GM19455 (cell line): ENCODE measurements around the gene ZNF827.
A peak's percentile ranks its signal among the peaks of the same experiment; 100 is the strongest.
"Not testable (repeated sequence)": the region's sequence is repeated elsewhere in the genome, so short reads cannot be mapped to it uniquely, and the experiment has no call there.

Source experiments
- ATAC-seq: cut with Tn5 transposase; IDR thresholded peaks from one replicate; pipeline ENCODE4 v1.9.1; 2021; ENCODE audit not compliant: unreplicated experiment

ZNF827 gene

DNA sequence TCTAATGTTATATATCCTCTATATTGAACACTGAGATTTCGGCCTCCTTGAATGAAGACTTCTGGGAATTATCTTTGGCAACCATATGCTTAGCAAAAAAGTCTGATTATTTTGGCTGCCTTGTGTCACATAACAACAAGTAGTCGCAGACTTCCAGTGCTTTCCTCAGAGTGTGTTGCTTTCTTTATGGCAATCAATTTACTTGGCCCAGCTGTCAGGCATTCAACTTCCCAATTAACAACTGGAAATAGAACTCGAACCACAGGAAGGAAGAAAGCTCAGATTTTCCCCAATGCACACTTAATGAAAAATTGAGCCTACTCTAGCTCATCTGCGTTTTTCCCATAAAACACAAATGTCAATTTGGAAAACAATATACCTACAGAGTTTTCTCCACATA is 71.6 kb downstream of the ZNF827 start:
- no peak for ATAC-seq

- no peak for ATAC-seq
These were observed 73.2 kb downstream of the ZNF827 start for GRCh38 chr4:145865274-145865941.

DNA sequence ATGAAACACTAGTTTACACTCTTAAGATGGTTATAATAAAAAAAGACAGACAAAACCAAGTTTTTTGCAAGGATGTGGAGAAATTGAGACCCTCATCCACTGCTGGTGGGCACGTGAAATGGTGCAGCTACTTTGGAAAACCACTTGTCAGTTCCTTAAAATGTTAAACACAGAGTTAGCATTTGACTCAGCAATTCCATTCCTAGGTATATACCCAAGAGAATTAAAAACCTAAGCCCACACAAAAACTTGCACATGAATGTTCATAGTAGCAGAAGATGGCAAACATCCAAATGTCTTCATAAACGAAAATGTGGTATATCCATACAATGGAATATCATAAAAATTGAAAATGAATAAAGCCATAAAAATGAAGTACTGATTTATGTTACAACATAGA is 75.4 kb downstream of the ZNF827 start:
- ATAC-seq: no peak

GRCh38 chr4:145861336-145862318 is 77.0 kb downstream of the ZNF827 start:
- no peak for ATAC-seq

DNA sequence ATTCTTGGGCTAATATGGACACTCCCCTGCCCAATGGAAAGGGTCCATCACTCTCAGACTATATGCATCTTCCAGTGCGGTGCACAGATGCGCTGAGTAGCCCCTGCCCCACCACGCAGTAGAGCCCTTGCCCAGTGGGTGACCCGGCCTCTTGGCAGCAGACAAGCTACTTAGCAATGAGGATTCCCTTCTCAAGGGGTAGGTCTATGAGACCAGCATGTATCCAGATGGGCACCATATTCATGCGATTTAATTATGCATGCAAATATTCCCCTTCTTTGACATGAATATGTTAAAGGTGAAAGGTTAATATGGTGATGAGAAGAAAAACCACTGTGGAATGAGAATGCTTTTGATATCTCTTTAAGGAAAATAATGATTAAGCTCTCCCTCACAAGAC is 77.7 kb downstream of the ZNF827 start:
- no peak for ATAC-seq

- no peak for ATAC-seq
These were observed 78.2 kb downstream of the ZNF827 start for GRCh38 chr4:145860446-145860845.

GRCh38 chr4:145859926-145860325 is 78.7 kb downstream of the ZNF827 start:
- no peak for ATAC-seq

DNA sequence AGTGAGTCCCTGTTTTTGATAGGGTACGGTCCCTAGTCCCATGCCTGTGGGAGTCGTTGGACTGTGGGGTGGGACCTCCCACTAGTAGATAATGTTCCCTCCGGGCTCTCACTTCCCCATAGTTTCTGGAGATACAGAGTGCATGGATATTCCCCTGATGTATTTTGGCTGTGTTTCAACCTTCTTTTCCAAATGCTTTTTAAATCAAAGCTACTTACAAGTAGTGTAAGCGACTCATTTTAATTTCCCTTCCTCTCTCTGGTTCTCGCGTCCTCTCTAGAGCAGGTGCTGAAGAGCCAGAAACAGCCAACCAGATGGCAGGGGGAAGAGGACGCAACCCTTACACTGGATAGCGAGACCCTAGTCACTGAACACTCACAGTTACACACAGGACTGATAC is 79.2 kb downstream of the ZNF827 start:
- no peak for ATAC-seq

- ATAC-seq: no peak
These were observed 86.3 kb downstream of the ZNF827 start for GRCh38 chr4:145852256-145852839.

DNA sequence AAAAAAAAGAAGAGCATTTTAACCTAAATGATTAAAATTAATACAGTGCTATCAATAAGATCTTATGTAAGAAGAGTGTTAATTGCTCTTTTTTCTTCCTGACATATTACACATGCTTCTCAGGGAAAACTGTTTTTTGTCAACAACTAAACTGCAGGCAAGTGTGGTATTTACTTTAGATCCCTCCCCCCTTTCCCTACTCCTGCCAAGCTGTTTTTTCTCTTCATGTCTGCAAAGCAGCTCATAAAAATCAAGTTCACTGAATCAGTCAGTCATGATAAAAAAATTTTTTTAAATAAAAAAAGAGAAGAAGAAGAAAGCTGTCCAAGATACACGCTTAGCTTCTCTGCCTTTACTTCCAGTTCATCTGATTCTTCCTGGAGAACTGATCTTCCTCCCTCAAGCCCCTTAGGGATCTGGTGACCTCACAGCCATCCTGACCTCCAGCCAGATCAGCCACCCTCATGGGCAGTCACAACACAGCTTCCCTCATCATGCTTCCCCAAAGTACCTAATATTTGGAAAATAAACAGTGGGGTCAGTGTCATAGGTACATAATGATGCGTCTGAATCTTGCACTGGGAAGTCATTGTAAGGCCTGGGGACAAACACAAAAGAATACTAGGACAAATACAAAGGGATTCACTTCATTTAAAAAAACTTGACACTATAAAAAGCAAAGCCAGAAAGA is 87.0 kb downstream of the ZNF827 start:
- no peak for ATAC-seq

DNA sequence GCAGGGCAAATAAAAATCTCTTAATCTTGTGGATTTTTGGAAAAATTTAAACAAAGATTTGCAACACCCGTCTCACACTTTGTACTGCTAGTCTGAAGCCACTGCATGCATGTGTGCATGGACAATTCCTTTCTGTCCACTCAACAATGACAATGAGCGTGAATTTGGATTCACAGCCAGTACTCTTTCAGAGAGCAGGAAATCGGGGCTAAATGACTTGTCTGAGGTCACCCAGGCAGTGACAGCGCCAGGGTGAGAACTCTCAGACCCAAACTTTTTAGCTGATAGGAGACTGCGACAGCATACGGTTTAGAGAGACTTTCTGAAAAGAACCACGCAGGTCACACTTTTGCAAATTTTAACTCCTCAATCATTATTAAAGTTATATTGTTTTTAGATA is 90.9 kb downstream of the ZNF827 start:
- ATAC-seq: no peak

DNA sequence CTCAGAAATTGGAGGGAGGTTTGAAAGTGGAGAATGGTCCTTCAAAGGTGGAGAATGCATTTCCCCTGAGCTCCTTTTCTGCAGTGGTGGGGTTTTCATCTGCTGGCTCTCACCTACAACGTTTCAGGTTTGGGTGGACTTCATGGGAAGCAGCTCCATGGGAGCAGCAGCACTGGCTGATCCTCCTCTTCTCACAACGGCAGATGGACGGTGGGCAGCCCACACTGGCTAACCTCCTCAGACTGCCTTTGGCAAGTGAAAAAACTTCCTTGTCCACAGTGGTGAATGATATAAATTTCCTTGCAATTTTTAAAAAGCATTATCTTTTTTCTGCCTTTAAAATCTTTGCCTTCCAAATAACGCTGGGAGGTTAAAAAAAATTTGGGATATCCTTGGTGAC is 93.5 kb downstream of the ZNF827 start:
- ATAC-seq: no peak

GRCh38 chr4:145843639-145844038 is 95.0 kb downstream of the ZNF827 start:
- ATAC-seq: no peak

DNA sequence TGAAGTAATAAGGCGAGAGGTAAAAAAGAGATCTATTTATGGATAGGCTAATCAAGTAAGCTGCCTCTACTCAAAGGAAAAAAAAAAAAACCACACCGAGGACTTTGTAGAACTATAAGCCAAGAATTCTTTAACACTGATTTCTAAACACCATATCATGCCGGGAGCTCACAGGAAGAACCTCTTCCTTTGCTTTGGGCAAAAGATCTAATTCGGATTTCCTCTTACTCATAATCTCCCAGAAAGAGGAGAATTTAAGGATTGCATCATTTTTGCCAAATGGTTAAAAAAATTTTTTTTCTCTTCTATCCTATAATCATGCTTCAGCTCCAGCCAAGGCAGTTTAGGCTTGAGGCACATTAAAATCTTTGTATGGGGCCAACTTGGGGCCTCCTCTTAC is 95.5 kb downstream of the ZNF827 start:
- no peak for ATAC-seq

GRCh38 chr4:145842224-145842887 is 96.3 kb downstream of the ZNF827 start:
- no peak for ATAC-seq

GRCh38 chr4:145840801-145841200 is 97.8 kb downstream of the ZNF827 start:
- ATAC-seq: no peak

DNA sequence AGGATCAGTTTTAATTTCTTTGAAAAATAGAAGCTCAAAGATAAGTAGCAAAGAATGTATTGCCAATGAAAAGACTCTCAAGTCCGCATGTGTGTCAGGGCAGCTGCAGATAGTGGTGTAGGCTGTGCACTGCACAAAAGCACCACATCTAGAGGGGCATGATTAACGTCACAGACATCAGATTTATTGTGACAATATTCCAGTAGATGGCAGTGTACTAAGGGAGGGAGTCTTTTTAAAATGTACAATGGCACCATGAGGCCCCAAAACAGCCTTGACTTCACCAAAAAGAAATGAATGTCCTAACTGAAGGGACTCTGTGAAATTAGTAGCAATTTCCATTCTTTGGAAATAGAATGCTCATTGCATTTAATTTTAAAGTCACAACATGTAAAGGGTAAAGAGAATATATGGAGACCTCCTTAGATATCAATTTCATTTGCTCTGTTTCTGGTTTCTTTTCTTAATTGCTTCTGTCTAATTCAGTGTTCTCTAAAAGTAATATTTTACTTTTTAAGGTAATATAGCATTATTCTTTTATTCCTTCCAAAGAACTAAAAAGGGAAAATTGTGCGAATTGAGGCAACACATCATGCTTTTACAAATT is 98.4 kb downstream of the ZNF827 start:
- ATAC-seq: peak; percentile 92

GRCh38 chr4:145839151-145839550 is 99.5 kb downstream of the ZNF827 start:
- no peak for ATAC-seq

DNA sequence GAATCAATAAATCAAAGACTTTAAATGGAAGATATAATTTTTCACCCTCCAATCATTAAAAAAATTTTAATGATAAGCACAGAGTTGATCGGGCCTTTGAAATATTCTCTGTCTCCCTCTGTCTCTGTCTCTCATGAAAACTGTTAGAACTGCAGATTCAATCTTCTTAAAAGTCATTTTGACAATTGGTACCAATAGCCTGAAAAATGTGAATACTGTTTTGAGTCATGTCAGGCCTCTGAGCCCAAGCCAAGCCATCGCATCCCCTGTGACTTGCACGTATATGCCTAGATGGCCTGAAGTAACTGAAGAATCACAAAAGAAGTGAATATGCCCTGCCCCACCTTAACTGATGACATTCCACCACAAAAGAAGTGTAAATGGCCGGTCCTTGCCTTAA is 106.2 kb downstream of the ZNF827 start:
- ATAC-seq: not testable (repeated sequence)

DNA sequence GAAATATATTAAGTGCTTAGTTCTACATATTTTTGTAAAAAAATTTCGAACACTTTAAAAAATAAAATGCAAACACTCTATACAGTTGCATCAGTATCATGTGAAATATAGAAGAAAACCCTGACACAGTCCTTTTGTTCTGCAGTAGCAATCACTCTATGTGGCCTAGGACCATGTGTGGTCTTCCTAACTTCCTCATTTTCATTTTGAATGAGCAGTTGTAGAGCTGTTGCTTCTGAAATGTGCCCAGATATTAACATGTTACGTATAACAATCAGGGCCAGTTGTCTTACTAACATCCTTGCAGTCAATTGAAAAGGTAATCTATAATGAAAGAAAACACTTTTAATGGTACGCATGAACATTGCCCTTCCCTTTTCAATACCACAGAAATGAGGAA is 107.9 kb downstream of the ZNF827 start:
- ATAC-seq: peak; percentile 48
